H9 (cell line): Measurements from ENCODE around the gene SERPINE3. TPM values are rescaled to one million over a fixed set of nuclear protein-coding genes. Genes with fewer than 3 reads are reported as not detected.

ENCODE experiments used
- DNase-seq: peaks from one replicate; pipeline ENCODE4 v3.0.0-alpha.2; 2017
- H2AFZ ChIP-seq: one replicate; pipeline ENCODE4 v1.6.1; 2013; ENCODE audit warnings: mild to moderate bottlenecking, low read length, control low read depth, moderate library complexity
- H2AK5ac ChIP-seq: 2 replicates; pipeline ENCODE4 v1.6.1; 2013; ENCODE audit warnings: low read length, control low read depth, mixed read lengths; ENCODE audit not compliant: insufficient read length
- H2BK120ac ChIP-seq: one replicate; pipeline ENCODE4 v1.6.1; 2013; ENCODE audit warnings: low read depth, mild to moderate bottlenecking, low read length, control low read depth, inconsistent platforms; ENCODE audit not compliant: poor library complexity, severe bottlenecking
- H2BK12ac ChIP-seq: 2 replicates; pipeline ENCODE4 v1.6.1; 2013; ENCODE audit warnings: low read length, control low read depth, mixed read lengths, low read depth; ENCODE audit not compliant: insufficient read length
- H2BK15ac ChIP-seq: 2 replicates; pipeline ENCODE4 v1.6.1; 2013; ENCODE audit warnings: low read depth, low read length, control low read depth
- H2BK20ac ChIP-seq: one replicate; pipeline ENCODE4 v1.6.1; 2013; ENCODE audit warnings: low read depth, mild to moderate bottlenecking, low read length, control low read depth, inconsistent platforms; ENCODE audit not compliant: poor library complexity, severe bottlenecking
- H2BK5ac ChIP-seq: 2 replicates; pipeline ENCODE4 v1.6.1; 2013; ENCODE audit warnings: low read length, control low read depth, mixed read lengths; ENCODE audit not compliant: insufficient read length
- H3K14ac ChIP-seq: 2 replicates; pipeline ENCODE4 v1.6.1; 2013; ENCODE audit warnings: low read length, control low read depth; ENCODE audit not compliant: insufficient read depth
- H3K18ac ChIP-seq: 2 replicates; pipeline ENCODE4 v1.6.1; 2013; ENCODE audit warnings: low read depth, mild to moderate bottlenecking, mixed read lengths, low read length, control low read depth; ENCODE audit not compliant: insufficient read length
- H3K23ac ChIP-seq: 2 replicates; pipeline ENCODE4 v1.6.1; 2013; ENCODE audit warnings: low read length, control low read depth, mixed read lengths, low read depth; ENCODE audit not compliant: insufficient read length
- H3K23me2 ChIP-seq: 2 replicates; pipeline ENCODE4 v1.6.1; 2013; ENCODE audit warnings: low read depth, mild to moderate bottlenecking, mixed read lengths, low read length, control low read depth; ENCODE audit not compliant: insufficient read length, poor library complexity, severe bottlenecking
- H3K27ac ChIP-seq: 2 replicates; pipeline ENCODE4 v1.5.1; 2013; ENCODE audit warnings: low read length, control low read depth, mixed read lengths, low read depth; ENCODE audit not compliant: insufficient read length
- H3K27me3 ChIP-seq: 2 replicates; pipeline ENCODE4 v1.6.1; 2013; ENCODE audit warnings: low read length, control low read depth, inconsistent platforms; ENCODE audit not compliant: insufficient read depth
- H3K4ac ChIP-seq: 2 replicates; pipeline ENCODE4 v1.6.1; 2013; ENCODE audit warnings: low read depth, mild to moderate bottlenecking, control low read depth, inconsistent platforms, low read length, moderate library complexity
- H3K4me1 ChIP-seq: 2 replicates; pipeline ENCODE4 v1.6.1; 2013; ENCODE audit warnings: low read length, control low read depth, inconsistent platforms; ENCODE audit not compliant: insufficient read depth
- H3K4me2 ChIP-seq: 2 replicates; pipeline ENCODE4 v1.6.1; 2013; ENCODE audit warnings: low read length, control low read depth, mixed read lengths; ENCODE audit not compliant: insufficient read length, insufficient read depth
- H3K56ac ChIP-seq: 2 replicates; pipeline ENCODE4 v1.6.1; 2013; ENCODE audit warnings: low read depth, mild to moderate bottlenecking, mixed read lengths, low read length, control low read depth; ENCODE audit not compliant: insufficient read length
- H3K79me1 ChIP-seq: 2 replicates; pipeline ENCODE4 v1.6.1; 2013; ENCODE audit warnings: low read depth, mild to moderate bottlenecking, moderate library complexity, low read length, control low read depth, inconsistent platforms; ENCODE audit not compliant: insufficient read depth, poor library complexity, severe bottlenecking
- H3K79me2 ChIP-seq: 2 replicates; pipeline ENCODE4 v1.6.1; 2013; ENCODE audit warnings: low read length, control low read depth, inconsistent platforms; ENCODE audit not compliant: insufficient read depth
- H3K9ac ChIP-seq: 2 replicates; pipeline ENCODE4 v1.6.1; 2013; ENCODE audit warnings: low read length, control low read depth, mixed read lengths; ENCODE audit not compliant: insufficient read length; ENCODE audit errors: extremely low read depth
- H3K9me3 ChIP-seq: one replicate; pipeline ENCODE4 v1.6.1; 2013; ENCODE audit warnings: low read depth, low read length, inconsistent platforms; ENCODE audit not compliant: control insufficient read depth
- H3T11ph ChIP-seq: one replicate; pipeline ENCODE4 v1.6.1; 2013; ENCODE audit warnings: mild to moderate bottlenecking, low read length, control low read depth, inconsistent platforms
- H4K20me1 ChIP-seq: one replicate; pipeline ENCODE4 v1.6.1; 2013; ENCODE audit not compliant: control insufficient read depth, insufficient read length, insufficient read depth
- H4K5ac ChIP-seq: 2 replicates; pipeline ENCODE4 v1.6.1; 2013; ENCODE audit warnings: low read depth, mild to moderate bottlenecking, mixed read lengths, low read length, control low read depth; ENCODE audit not compliant: insufficient read length
- H4K8ac ChIP-seq: replicated peaks from 2 replicates; pipeline ENCODE4 v1.6.1; 2013; ENCODE audit warnings: low read length, control low read depth, mixed read lengths, low read depth; ENCODE audit not compliant: insufficient read length
- H4K91ac ChIP-seq: 2 replicates; pipeline ENCODE4 v1.6.1; 2013; ENCODE audit warnings: low read depth, mild to moderate bottlenecking, moderate library complexity, mixed read lengths, low read length, control low read depth; ENCODE audit not compliant: insufficient read length
- H3K27ac Mint-ChIP-seq, 3 experiments: 2 replicates in 2 of 3; 3 replicates in 1 of 3; pipeline ENCODE4 v1.8.0; 2020 to 2021; ENCODE audit warnings: mixed read lengths in 3 of 3, mild to moderate bottlenecking in 1 of 3, moderate library complexity in 1 of 3
- H3K27me3 Mint-ChIP-seq: 2 replicates; pipeline ENCODE4 v1.8.0; 2021; ENCODE audit warnings: low read depth, mild to moderate bottlenecking, moderate library complexity, mixed read lengths
- H3K36me3 Mint-ChIP-seq, 3 experiments: 2 replicates in 2 of 3; 3 replicates in 1 of 3; pipeline ENCODE4 v1.8.0; 2020 to 2021; ENCODE audit warnings: low read depth in 3 of 3, mixed read lengths in 3 of 3; ENCODE audit not compliant: insufficient read depth in 1 of 3
- H3K4me1 Mint-ChIP-seq, 2 experiments: 2 replicates each; pipeline ENCODE4 v1.8.0; 2020; ENCODE audit warnings: mixed read lengths in 2 of 2
- H3K4me3 Mint-ChIP-seq, 2 experiments: 2 replicates in 1 of 2; 3 replicates in 1 of 2; pipeline ENCODE4 v1.8.0; 2020 to 2021; ENCODE audit warnings: mild to moderate bottlenecking in 2 of 2, mixed read lengths in 2 of 2, moderate library complexity in 1 of 2
- H3K9me3 Mint-ChIP-seq, 2 experiments: 2 replicates in 1 of 2; 3 replicates in 1 of 2; pipeline ENCODE4 v1.8.0; 2020; ENCODE audit warnings: mild to moderate bottlenecking in 2 of 2, mixed read lengths in 2 of 2, moderate library complexity in 1 of 2
- CTCF ChIP-seq: fragments of 200-600 bp; sonication (generic); conservative IDR thresholded peaks from 3 replicates; pipeline ENCODE4 v1.8.0; 2021; ENCODE audit warnings: antibody characterized with exemption, mild to moderate bottlenecking
- WGBS: extraction: QIAGEN DNeasy Blood & Tissue Kit; methylation state at CpG from one replicate; pipeline ENCODE4 v1.1.7; 2013; ENCODE audit warnings: missing lambda C conversion rate, low lambda C conversion rate, mixed read lengths; ENCODE audit not compliant: insufficient read length; ENCODE audit errors: extremely low coverage; 5-methylcytosine and 5-hydroxymethylcytosine counted together
- total RNA-seq: library from RNA; stranded (reverse); gene quantifications from 2 replicates; pipeline ENCODE4 v1.2.1, GENCODE V29; 2021

The SERPINE3 gene
- total RNA-seq, 1 experiment from 2014 or later: not detected

- Histone ChIP-seq H4K91ac (no peak overlapping the region), H3K4ac (no peak overlapping the region), H3T11ph (no peak overlapping the region), H3K56ac (no peak overlapping the region), H3K4me2 (no peak overlapping the region), H3K18ac (no peak overlapping the region), H2BK120ac (no peak overlapping the region), H2BK20ac (no peak overlapping the region), H3K23me2 (no peaks in the 10 kb centered on the region), H4K5ac (no peak overlapping the region), H3K9me3 (no peaks in the 10 kb centered on the region), H3K23ac (no peak overlapping the region), H2AFZ (no peak overlapping the region), H3K14ac (no peak overlapping the region), H4K20me1 (no peaks in the 10 kb centered on the region), H2AK5ac (no peak overlapping the region), H2BK12ac (no peak overlapping the region), H3K9ac (no peak overlapping the region), H3K79me1 (peaks cover 3% of the 10 kb centered on the region), H3K79me2 (no peaks in the 10 kb centered on the region), H2BK15ac (no peak overlapping the region), H4K8ac (no peak overlapping the region), H2BK5ac (no peak overlapping the region), H3K4me1 (no peaks in the 10 kb centered on the region), H3K27me3 (no peaks in the 10 kb centered on the region), H3K27ac (peak overlapping the region; percentile 33)
- peaks cover 4 to 33% (median 31%) of the 10 kb centered on the region in 3 experiments; a peak in 5 of 7 replicates for H3K36me3 Mint-ChIP-seq
- DNase-seq: no peak
- no peak overlapping the region for H3K4me3 Mint-ChIP-seq
- TF ChIP-seq CTCF: no peak
- H3K27me3 Mint-ChIP-seq: no peaks in the 10 kb centered on the region
- no peaks in the 10 kb centered on the region for H3K9me3 Mint-ChIP-seq
- H3K27ac Mint-ChIP-seq: no peak overlapping the region
- no peaks in the 10 kb centered on the region for H3K4me1 Mint-ChIP-seq
- no CpG with 5 or more reads among the region's 2 CpGs for WGBS
Observed at GRCh38 chr13:51385114-51385513, 45.6 kb downstream of the SERPINE3 start.
